Stimulated activated naive B cell treated with anti-CD40 and anti-IgM and Interleukin-4, amounts not matched to agents 10 μg/mL and 1 μg/mL and 100 μg/mL, for 72 hours (primary cell): Measurements from ENCODE around the gene SMIM26.
"Not testable (repeated sequence)": the region's sequence is repeated elsewhere in the genome, so short reads cannot be mapped to it uniquely, and the experiment has no call there.

Experiments
- ATAC-seq, 2 donors: fragments of 150-1000 bp; cut with Tn5 transposase; replicated peaks; 2 replicates each; pipeline ENCODE4 v1.10.0; 2021; ENCODE audit warnings: moderate library complexity in 1 of 2
- DNase-seq: peaks from one replicate; pipeline ENCODE4 v3.0.0; 2021
- H3K27ac Mint-ChIP-seq: one replicate; pipeline ENCODE4 v1.8.0; 2022; ENCODE audit warnings: mild to moderate bottlenecking, mixed read lengths
- H3K27me3 Mint-ChIP-seq, 2 donors: one replicate each; pipeline ENCODE4 v1.8.0; 2022; ENCODE audit warnings: mixed read lengths in 2 of 2
- H3K36me3 Mint-ChIP-seq, 2 donors: one replicate each; pipeline ENCODE4 v1.8.0; 2022; ENCODE audit warnings: mixed read lengths in 2 of 2, mild to moderate bottlenecking in 1 of 2
- H3K4me1 Mint-ChIP-seq, 2 donors: one replicate each; pipeline ENCODE4 v1.8.0; 2022; ENCODE audit warnings: mixed read lengths in 2 of 2, mild to moderate bottlenecking in 1 of 2
- H3K4me3 Mint-ChIP-seq, 2 donors: one replicate each; pipeline ENCODE4 v1.8.0; 2022; ENCODE audit warnings: mild to moderate bottlenecking in 2 of 2, mixed read lengths in 2 of 2, moderate library complexity in 1 of 2
- H3K9me3 Mint-ChIP-seq, 2 donors: one replicate each; pipeline ENCODE4 v1.8.0; 2022; ENCODE audit warnings: mixed read lengths in 2 of 2, mild to moderate bottlenecking in 1 of 2

Gene SMIM26, protein sequence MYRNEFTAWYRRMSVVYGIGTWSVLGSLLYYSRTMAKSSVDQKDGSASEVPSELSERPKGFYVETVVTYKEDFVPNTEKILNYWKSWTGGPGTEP

DNA sequence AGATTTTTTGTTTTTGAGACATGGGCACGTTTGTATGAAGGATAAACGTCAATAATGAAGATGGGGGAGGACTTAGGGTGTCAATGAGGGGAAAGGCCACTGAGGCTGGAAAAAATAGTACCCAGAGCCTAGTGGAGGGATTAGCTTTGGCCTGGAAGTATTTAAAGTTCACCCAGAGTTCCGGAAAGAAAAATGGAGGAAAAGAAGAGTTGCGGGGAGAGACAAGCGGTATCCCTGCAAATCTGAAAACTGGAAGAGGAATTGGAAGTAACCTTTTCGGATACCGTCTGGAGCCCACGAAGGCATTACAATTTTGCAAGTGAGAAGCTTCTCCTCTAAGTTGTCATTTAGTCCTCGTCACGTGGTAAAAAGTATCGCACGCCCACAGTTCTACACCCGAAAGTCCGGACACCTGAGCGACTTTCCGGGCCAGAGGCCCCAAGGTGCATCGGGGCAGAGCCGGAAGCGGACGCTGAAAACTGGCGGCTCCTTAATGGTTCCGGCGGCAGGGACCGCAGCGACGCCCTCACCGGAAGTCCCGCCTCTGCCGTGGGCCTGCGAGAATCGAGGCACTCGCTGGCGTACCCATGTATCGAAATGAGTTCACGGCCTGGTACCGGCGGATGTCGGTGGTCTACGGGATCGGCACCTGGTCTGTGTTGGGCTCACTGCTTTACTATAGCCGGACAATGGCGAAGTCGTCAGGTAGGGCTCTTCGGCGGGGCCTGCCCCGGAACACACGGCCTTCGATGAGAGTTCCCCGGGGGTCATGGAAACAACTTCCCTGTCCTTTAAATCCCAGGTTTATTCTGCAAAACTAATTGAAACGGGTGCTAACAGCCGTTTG, at the start of gene SMIM26:
SMIM26 (plus strand) TSS at position 541 of the 847 bp plus-strand sequence; CDS start at position 588, 47 bp downstream.
- H3K9me3 Mint-ChIP-seq: peaks cover 7 to 10% of the 10 kb centered on the region in 2 donors
- peaks cover 12 to 22% of the 10 kb centered on the region in 2 donors for H3K4me1 Mint-ChIP-seq
- DNase-seq (peak; percentile 94), ATAC-seq (peak; percentile 99 to 100)
- H3K4me3 Mint-ChIP-seq: peak within 1 kb of the TSS; percentile 85 to 98
- peak within 1 kb of the TSS; percentile 99 for H3K27ac Mint-ChIP-seq
- H3K27me3 Mint-ChIP-seq: no peaks in the 10 kb centered on the region
- H3K36me3 Mint-ChIP-seq: peaks cover 31 to 38% of the 10 kb centered on the region in 2 donors

DNA sequence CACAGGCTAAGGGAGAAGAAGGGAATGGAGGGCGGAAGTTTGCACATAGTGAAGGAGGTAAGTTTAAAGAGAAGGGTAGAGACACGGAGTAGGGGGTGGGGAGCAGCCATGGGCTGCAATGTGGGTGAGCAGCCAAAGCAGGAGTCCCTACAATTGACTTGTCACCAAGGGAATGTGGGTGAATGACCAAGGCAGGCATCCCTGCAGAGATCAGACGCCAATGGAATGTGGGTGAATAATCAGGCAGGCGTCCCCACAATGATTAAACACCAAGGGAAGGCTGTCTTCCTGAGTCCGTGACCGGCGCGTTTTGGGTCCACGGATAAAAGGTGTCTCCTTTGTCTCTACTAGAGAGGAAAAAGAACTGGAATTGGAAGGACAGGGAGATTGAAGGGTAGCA, 45.2 kb upstream of the SMIM26 start:
- ATAC-seq, H3K4me3 Mint-ChIP-seq, H3K9me3 Mint-ChIP-seq, H3K4me1 Mint-ChIP-seq, DNase-seq, H3K27ac Mint-ChIP-seq, H3K27me3 Mint-ChIP-seq: not testable (repeated sequence)
- peaks cover 12 to 26% of the 10 kb centered on the region in 2 donors for H3K36me3 Mint-ChIP-seq

DNA sequence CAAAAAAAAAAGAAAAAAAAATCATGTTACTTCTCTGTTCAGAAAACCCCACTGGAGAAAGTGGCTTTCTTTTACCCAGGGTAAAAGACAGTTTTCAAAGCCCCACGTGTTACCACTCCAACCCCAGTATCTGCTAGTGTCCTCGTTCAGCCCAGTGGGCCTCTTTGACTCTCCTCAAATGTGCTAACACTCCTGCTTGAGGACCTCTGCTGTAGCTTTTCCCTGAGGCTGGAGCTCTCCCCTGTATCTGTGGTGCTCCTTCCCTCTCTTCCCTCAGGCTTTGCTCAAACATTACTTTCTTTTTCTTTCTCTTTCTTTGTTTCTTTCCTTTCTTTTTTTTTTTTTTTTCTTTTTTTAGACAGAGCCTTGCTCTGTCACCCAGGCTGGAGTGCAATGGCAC, 44.2 kb upstream of the SMIM26 start:
- Mint-ChIP-seq H3K27me3 (no peaks in the 10 kb centered on the region), H3K9me3 (no peaks in the 10 kb centered on the region), H3K4me1 (no peaks in the 10 kb centered on the region), H3K36me3 (peaks cover 15 to 31% of the 10 kb centered on the region in 2 donors), H3K27ac (no peak overlapping the region), H3K4me3 (no peak overlapping the region)
- DNase-seq: no peak
- ATAC-seq: no peak

DNA sequence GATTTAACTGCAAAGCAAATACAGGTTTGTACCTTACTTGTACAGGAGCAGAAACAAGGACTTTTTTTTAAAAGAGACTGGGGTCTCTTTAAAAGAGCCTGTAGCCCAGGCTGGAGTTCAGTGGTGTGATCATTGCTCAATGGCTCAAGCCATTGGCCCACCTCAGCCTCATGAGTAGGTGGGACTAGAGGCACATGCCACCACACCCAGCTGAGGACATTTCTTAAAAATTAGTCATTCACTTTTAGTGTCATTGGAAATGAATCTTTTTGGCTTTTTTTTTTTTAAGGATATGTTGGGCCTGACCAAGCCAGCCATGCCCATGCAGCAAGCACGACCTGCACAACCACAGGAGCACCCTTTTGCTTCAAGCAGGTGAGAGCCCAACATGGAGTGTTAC, 42.6 kb upstream of the SMIM26 start:
- peaks cover 30 to 44% of the 10 kb centered on the region in 2 donors for H3K36me3 Mint-ChIP-seq
- no peak overlapping the region for H3K4me3 Mint-ChIP-seq
- ATAC-seq (no peak), DNase-seq (no peak)
- no peaks in the 10 kb centered on the region for H3K27me3 Mint-ChIP-seq
- no peak overlapping the region for H3K27ac Mint-ChIP-seq
- H3K4me1 Mint-ChIP-seq: no peaks in the 10 kb centered on the region
- H3K9me3 Mint-ChIP-seq: no peaks in the 10 kb centered on the region

DNA sequence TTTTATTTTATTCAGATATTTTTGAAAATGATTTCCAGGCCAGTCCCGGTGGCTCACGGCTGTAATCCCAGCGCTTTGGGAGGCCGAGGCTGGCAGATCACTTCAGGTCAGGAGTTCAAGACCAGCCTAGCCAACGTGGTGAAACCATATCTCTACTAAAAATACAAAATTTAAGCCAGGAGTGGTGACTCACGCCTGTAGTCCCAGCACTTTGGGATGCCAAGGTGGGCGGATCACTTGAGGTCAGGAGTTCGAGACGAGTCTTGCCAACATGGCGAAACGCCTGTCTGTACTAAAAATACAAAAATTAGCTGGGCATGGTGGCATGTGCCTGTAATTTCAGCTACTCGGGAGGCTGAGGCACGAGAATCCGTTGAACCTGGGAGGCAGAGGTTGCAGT, 40.5 kb upstream of the SMIM26 start:
- not testable (repeated sequence) for DNase-seq, H3K9me3 Mint-ChIP-seq, H3K27me3 Mint-ChIP-seq, H3K27ac Mint-ChIP-seq, ATAC-seq, H3K4me1 Mint-ChIP-seq, H3K4me3 Mint-ChIP-seq
- H3K36me3 Mint-ChIP-seq: peaks cover 41 to 57% of the 10 kb centered on the region in 2 donors

DNA sequence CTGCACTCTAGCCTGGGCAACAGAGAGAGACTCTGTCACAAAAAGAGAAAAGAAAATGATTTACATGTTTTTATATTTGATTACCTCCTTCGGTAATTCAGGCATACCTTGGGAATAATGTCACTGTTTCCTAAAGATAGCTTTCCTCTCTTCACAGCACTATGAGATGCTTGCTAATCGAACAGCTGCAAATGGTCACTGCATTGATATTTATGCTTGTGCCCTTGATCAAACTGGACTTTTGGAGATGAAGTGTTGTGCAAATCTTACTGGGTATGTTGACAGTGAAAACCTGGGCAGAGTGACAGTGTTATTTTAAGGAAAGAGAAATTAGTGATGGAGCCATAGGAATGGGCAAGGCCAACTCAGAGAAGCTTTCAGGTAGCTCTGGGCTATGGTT, 39.9 kb upstream of the SMIM26 start:
- Mint-ChIP-seq H3K27me3 (no peaks in the 10 kb centered on the region), H3K9me3 (no peaks in the 10 kb centered on the region), H3K4me3 (no peak overlapping the region), H3K27ac (no peak overlapping the region), H3K4me1 (no peaks in the 10 kb centered on the region), H3K36me3 (peaks cover 45 to 62% of the 10 kb centered on the region in 2 donors)
- ATAC-seq (no peak), DNase-seq (no peak)

DNA sequence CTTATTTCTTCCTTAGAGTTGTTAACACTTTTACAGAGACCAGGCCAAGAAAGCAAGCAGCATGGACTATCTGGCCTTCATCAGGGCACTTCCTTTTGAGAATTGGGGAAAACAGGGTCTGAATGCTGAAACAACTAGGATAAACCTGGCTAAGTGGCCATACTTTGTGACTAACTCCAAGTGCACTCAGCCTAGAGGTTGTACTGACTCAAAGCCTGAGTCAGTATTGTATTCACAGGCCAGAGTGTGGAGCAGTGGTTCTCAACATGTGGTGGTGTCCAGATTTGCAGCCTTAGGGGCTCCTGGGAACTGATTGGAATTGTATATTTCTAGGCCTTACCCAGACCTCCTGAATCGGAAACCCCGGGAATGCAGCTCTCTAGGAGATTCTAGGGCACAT, 39.4 kb upstream of the SMIM26 start:
- ATAC-seq: no peak
- no peaks in the 10 kb centered on the region for H3K27me3 Mint-ChIP-seq
- no peak overlapping the region for H3K4me3 Mint-ChIP-seq
- DNase-seq: no peak
- H3K27ac Mint-ChIP-seq: no peak overlapping the region
- no peaks in the 10 kb centered on the region for H3K4me1 Mint-ChIP-seq
- no peaks in the 10 kb centered on the region for H3K9me3 Mint-ChIP-seq
- H3K36me3 Mint-ChIP-seq: peaks cover 49 to 67% of the 10 kb centered on the region in 2 donors

DNA sequence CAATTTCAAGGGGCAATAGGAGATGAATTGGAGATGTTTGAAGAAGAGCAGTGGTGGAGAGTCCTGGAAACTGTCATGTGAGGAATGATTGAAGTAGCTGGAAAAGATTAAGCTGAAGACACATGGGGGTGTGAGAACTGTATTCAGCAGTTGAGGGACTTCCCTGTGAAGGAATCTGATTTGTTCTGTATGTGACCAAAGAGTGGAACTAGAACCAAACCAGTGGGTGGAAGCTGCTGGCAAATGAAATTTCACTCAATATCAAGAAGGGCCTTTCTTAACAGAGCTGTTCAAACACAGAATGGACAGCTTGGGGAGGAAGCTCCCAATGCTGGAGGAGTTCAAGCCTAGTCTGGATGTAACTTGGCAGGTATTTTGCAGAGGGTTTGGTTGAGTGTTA, 38.2 kb upstream of the SMIM26 start:
- H3K27me3 Mint-ChIP-seq: no peaks in the 10 kb centered on the region
- ATAC-seq (no peak), DNase-seq (no peak)
- H3K27ac Mint-ChIP-seq: no peak overlapping the region
- no peaks in the 10 kb centered on the region for H3K4me1 Mint-ChIP-seq
- no peaks in the 10 kb centered on the region for H3K9me3 Mint-ChIP-seq
- no peak overlapping the region for H3K4me3 Mint-ChIP-seq
- peaks cover 50 to 65% of the 10 kb centered on the region in 2 donors for H3K36me3 Mint-ChIP-seq

DNA sequence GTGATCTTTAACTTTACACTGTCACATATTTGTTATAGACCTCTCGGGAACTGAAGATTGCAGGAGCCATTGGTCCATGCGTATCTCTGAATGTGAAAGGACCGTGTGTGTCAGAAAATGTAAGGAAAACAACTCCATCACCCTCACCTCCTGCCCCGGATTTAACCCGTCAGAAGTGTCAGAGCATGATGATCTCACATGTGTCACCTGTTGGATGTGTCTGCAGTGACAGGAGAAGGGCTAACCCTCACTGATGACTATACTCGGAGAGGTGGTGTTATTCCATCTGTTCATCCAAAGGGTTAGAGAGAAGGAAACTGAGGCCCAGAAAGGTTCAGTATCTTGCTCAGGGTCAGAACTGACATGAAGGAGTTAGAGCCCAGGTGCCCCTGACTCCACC, 34.6 kb upstream of the SMIM26 start:
- Mint-ChIP-seq H3K9me3 (peaks cover 0 to 2% of the 10 kb centered on the region in 2 donors), H3K4me1 (no peaks in the 10 kb centered on the region), H3K4me3 (no peak overlapping the region), H3K27me3 (no peaks in the 10 kb centered on the region), H3K27ac (no peak overlapping the region), H3K36me3 (peaks cover 53 to 59% of the 10 kb centered on the region in 2 donors)
- DNase-seq: no peak
- no peak for ATAC-seq

DNA sequence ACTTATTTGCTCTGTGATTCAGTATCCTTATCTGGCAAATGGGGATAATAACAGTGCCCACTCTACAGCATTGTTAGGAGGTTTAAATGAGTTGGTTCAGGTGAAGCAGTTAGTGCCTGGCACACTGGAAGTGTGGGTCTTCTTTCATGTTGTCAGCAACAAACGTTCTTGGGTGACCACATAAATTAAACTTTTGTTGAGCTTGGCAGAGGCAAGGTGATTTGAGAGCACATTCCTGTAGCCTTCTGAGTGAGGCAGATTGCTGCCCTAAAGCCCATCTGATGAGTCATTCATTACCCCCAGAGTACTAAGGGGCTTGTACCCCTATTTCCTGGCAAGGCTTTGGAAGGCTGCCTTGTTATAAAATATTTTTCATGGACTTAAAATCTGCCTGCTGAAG, 33.7 kb upstream of the SMIM26 start:
- no peak overlapping the region for H3K4me3 Mint-ChIP-seq
- H3K36me3 Mint-ChIP-seq: peaks cover 51 to 58% of the 10 kb centered on the region in 2 donors
- peaks cover 0 to 2% of the 10 kb centered on the region in 2 donors for H3K9me3 Mint-ChIP-seq
- H3K27me3 Mint-ChIP-seq: no peaks in the 10 kb centered on the region
- ATAC-seq: no peak
- no peak overlapping the region for H3K27ac Mint-ChIP-seq
- no peak for DNase-seq
- no peaks in the 10 kb centered on the region for H3K4me1 Mint-ChIP-seq

DNA sequence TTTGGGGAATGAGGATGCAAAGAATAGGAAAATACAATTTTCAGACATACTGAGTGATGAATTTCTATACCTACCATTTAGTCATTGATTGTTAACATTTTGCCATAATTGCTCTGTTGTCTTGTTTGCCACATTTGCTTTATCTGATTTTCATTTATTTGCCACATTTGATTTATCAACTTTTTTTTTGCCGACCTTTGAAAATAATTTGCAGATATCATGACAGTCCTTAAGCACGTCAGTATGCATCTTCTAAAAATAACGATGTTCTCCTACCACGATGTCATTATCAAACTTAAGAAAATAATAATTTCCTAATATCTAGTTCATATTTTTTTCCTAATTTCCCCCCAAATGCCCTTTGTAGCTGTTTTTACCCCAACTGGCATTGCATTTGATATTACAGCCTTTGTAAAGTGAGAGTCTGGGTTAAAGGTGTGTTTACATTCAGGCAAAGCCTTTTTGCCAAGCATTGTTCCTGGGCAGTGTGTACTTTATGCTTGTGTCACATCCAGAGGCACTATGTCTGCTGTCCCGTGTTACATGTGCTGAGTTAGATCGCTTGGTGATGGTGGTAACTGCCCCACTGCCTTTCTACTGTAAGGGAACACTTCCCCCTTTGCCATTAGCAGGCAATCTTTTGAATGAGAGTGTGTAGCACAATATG, 33.1 kb upstream of the SMIM26 start:
- no peak for ATAC-seq
- Mint-ChIP-seq H3K27ac (no peak overlapping the region), H3K4me1 (no peaks in the 10 kb centered on the region), H3K36me3 (peaks cover 47 to 55% of the 10 kb centered on the region in 2 donors), H3K4me3 (no peak overlapping the region), H3K27me3 (no peaks in the 10 kb centered on the region), H3K9me3 (peaks cover 0 to 2% of the 10 kb centered on the region in 2 donors)
- DNase-seq: no peak

DNA sequence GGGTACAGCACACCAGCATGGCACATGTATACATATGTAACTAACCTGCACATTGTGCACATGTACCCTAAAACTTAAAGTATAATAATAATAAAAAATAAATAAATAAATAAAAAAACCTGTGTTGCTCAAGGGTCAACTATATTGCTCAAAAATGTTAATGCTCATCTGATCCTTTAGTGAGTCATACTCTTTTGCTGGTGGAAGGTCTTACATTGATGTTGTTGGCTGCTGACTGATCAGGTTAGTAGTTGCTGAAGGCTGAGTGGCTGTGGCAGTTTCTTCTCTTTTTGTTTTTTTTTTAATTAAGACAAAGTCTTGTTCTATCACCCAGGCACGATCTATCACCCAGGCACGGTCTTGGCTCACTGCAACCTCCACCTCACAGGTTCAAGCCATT, 29.6 kb upstream of the SMIM26 start:
- Mint-ChIP-seq H3K36me3 (peaks cover 41 to 50% of the 10 kb centered on the region in 2 donors), H3K27ac (no peak overlapping the region), H3K9me3 (peaks cover 0 to 2% of the 10 kb centered on the region in 2 donors), H3K27me3 (no peaks in the 10 kb centered on the region), H3K4me3 (no peak overlapping the region), H3K4me1 (peaks cover 0 to 2% of the 10 kb centered on the region in 2 donors)
- ATAC-seq (no peak), DNase-seq (no peak)

DNA sequence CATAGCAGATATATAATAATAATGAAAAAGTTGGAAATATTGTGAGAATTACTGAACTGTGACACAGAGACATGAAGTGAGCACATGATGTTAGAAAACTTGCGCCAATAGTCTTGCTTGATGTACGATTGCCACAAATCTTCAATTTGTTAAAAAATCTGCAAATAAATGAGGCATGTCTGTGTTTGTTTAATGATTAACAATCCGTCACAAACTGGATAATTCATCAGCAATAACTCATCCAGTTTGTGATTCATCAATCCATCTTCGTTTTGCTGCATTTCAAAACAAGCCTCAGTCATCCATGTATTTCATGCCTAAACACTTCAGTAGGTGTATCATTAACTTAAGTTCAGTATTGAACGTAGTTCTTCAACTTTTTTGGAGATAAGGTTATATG, 25.5 kb upstream of the SMIM26 start:
- H3K27ac Mint-ChIP-seq: peak overlapping the region; percentile 25
- DNase-seq (no peak), ATAC-seq (no peak)
- peaks cover 43 to 62% of the 10 kb centered on the region in 2 donors for H3K36me3 Mint-ChIP-seq
- H3K27me3 Mint-ChIP-seq: no peaks in the 10 kb centered on the region
- H3K9me3 Mint-ChIP-seq: peaks cover 0 to under 1% of the 10 kb centered on the region in 2 donors
- peaks cover 0 to 7% of the 10 kb centered on the region in 2 donors for H3K4me1 Mint-ChIP-seq
- no peak overlapping the region for H3K4me3 Mint-ChIP-seq

DNA sequence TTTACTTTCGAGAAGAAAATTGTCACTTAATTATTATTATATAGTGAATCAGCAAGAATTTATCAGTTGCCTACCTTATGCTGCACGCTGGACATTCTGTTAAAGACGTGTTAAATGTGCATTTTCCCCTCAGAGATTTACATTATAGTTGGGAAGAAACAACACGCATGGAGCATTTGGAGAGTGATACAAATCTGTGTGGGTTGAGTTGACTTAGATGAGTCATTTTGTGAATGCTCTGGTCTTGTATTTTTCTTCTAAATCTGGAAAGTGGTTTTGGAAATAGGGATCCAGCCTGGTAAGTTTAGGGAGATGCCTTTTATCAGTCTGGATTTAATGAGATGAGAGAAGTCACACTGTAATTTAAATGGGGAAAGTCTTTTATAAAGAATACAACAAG, 24.0 kb upstream of the SMIM26 start:
- Mint-ChIP-seq H3K4me3 (no peak overlapping the region), H3K36me3 (peaks cover 45 to 67% of the 10 kb centered on the region in 2 donors), H3K27me3 (no peaks in the 10 kb centered on the region), H3K9me3 (no peaks in the 10 kb centered on the region), H3K27ac (peak overlapping the region; percentile 25), H3K4me1 (peaks cover 0 to 7% of the 10 kb centered on the region in 2 donors)
- no peak for DNase-seq
- ATAC-seq: no peak

DNA sequence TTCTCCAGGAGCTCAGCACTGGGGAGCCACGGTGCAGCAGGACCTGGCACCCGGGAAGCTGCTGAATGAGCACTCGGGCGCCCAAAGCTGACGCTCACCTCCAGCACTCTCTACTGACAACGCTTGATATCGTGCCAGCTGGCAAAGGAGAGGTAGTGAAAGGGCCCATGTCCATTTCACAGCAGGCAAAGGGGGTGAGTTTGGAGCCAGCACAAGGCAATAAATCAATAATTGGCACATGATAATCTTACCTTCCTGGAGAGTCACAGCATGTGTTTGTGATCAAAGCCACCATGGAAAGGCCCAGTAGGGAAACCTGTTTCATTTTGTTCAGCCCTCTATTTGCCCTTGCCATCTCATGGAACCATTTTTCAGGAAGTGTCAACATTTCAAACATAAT, 23.3 kb upstream of the SMIM26 start:
- no peaks in the 10 kb centered on the region for H3K27me3 Mint-ChIP-seq
- no peaks in the 10 kb centered on the region for H3K9me3 Mint-ChIP-seq
- peaks cover 0 to 7% of the 10 kb centered on the region in 2 donors for H3K4me1 Mint-ChIP-seq
- no peak for ATAC-seq
- H3K27ac Mint-ChIP-seq: no peak overlapping the region
- no peak for DNase-seq
- no peak overlapping the region for H3K4me3 Mint-ChIP-seq
- H3K36me3 Mint-ChIP-seq: peaks cover 45 to 68% of the 10 kb centered on the region in 2 donors
